ENCODE measurements around the gene PLEKHB2.
"Not testable (repeated sequence)": the region's sequence is repeated elsewhere in the genome, so short reads cannot be mapped to it uniquely, and the experiment has no call there.

The PLEKHB2 gene

GRCh38 chr2:131143803-131144202, 38.7 kb downstream of the PLEKHB2 start:
- no peak for DNase-seq (ENCODE audit: low read depth in 2 of 2)

DNA sequence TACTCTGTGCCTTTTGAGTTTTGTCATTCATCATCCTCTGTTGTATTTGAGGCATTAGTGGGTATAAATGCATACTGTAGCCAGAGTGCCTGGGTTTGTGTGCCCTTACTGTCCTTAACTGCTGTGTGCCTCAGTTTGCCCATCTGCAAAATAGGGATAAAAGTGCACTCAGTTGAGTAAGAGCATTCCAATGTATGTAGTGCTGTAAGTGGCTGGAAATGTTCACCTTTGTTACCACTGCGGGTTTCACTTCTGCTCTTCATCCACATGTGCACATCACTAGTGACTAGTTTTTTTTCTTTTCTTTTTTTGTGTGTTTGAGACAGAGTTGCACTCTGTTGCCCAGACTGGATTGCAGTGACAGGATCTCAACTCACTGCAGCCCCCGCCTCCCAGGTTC, 39.9 kb downstream of the PLEKHB2 start:
- no peak for DNase-seq (ENCODE audit: low read depth in 2 of 2)

DNA sequence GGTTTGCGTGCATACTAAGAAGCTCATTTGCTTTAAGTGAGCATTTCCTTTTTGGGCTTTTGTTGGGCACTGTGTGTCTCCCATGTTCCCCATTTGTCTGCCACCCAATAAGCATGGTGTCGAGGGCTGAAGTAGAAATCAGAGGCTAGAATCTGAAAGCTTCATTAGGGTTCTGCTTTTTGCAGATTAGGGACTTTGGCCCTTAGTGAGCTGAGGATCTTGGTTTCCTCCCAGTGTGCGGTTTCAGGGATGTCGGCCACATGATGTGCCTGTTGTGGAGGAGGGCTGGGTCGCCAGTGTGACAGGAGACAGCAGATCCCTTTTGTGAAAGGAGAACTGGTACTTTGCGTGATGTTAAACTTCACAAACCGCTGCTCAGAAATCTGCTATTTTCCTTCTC, 41.1 kb downstream of the PLEKHB2 start:
- DNase-seq (ENCODE audit: low read depth in 2 of 2) = no peak

DNA sequence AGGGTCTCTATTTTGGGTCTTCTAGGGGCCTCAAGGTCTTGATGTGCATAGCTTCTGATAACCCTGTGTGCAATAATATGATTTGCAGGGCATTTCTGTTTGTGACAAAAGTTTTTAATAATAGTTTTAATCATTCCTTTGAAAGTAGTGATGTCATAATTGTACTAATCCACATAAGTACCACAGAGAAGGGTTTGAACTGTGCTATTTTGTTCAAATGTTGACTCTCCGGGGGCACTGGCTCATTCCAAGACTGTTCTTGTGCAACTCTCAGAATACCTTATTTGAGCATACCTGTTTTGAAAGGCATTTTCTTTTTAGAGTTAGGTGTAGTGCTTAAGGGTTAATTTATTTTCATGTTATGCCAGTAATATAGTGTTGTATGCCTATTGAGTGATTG, 41.6 kb downstream of the PLEKHB2 start:
- DNase-seq (ENCODE audit: low read depth in 2 of 2) = no peak

GRCh38 chr2:131148426-131148825, 43.3 kb downstream of the PLEKHB2 start:
- DNase-seq (ENCODE audit: low read depth in 2 of 2) = no peak

GRCh38 chr2:131150109-131150508, 45.0 kb downstream of the PLEKHB2 start:
- not testable (repeated sequence) for DNase-seq (ENCODE audit: low read depth in 2 of 2)

DNA sequence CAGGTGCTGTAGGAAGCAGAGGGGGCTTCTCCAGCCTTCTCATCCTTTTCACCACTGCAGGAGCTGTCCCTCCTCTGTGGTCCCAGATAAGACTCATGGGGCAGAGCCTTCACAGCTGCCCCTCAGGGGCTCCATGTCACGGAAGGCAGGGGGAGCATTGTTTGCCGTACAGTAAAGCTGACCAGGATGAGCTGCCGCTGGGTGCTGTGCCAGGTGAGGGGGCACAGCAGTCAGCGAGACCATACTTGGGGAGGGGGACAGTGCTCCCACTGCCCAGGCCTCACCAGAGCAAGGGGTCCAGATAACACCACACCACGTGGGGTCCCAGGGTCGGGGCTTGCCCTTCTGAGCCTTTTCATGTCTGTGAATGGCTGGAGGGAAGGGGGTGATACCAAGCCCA, 46.3 kb downstream of the PLEKHB2 start:
- DNase-seq (ENCODE audit: low read depth in 2 of 2) = no peak

DNA sequence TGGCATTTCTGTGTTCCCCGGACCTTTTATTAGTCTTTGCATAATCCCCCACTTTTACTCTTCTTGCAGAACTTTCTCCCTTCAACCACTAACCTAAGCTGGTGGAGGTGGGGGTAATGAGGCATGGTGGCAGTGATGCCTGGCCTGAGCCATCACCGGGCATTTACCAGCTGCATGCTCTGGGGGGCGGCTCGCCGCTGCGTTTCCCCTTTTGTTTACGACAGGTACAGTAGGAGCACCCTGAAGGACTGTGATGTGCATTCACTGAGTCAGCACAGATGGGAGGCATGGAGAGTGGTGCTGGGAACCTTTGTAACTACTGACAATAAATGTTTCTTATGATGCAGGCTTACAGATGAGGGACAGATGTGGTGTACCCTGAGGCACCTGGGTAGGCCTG, 46.9 kb downstream of the PLEKHB2 start:
- DNase-seq (ENCODE audit: low read depth in 2 of 2) = no peak

DNA sequence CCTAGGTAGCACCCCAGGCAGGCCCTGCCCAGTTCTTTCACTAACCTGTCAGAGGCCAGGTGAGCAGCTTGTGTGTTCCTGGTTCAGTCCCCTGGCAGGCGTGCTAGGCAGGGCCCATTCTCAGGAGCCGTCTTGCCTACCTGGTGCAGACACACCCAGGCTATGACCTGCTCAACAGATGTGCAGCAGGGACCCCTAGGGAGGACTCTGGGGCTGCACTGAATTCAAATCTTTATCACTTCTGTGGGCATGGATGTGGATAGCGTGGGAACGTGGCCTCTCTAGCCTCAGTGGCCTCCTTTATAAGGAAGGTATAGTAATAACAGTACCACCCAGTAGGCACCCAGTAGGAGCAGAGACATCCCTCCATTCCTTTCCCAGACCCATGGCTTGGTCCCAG, 48.4 kb downstream of the PLEKHB2 start:
- no peak for DNase-seq (ENCODE audit: low read depth in 2 of 2)

DNA sequence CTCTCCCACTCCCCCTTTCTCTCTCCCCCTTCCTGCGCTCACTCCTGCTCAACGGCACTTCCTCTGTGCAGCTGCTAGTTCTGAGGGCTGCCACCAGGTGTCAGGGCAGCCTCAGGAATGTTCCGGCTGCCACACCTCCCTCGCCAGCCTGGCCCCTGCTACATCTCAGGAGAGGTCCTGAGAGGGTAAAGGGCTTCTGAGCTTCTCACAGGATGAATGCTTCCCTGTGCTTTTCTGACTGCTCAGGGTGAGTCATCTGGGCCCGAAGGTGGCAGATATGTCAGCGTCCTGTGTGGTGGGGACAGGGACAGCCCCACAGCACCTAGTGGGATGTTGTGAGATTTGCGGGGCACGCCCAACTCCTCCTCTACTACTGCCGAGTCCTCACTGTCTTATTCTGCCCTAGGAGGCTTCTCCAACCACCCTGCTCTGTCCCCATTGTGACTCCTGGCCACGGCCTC, 49.0 kb downstream of the PLEKHB2 start:
- DNase-seq (ENCODE audit: low read depth in 2 of 2) = peak; percentile 77 to 82

- no peak for DNase-seq (ENCODE audit: low read depth in 2 of 2)
Measured at GRCh38 chr2:131154647-131155046, 49.5 kb downstream of the PLEKHB2 start.

DNA sequence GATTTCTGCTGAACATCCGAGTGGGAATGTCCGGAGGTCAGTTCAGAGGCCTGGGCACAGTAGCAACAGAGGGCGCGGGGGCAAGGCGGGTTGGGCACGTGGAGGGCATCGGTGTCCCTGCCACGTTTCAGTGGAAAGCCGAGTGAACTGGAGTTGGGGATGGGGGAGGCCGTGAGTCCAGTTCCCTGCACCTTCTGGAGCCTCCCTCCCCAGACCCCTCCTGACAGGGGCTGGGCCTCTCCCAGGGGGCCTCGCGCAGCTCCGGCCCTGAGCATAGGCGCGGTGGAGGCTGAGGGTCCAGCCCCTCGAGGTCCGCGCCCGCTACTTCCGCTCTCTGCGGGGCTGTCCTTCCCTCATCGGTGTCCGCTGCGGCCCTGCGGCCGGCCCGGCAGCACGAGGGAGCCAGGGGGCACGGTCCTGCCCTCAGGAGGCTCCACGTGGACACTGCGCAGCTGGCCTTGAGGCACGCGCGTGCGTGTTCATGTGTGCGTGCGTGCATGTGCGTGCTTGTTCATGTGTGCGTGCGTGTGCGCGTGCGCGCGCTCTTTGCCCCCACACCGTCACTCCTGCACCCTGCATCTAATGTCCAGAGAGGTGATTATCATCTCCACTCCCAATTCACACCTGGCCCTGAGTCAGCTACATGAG, 50.2 kb downstream of the PLEKHB2 start:
- no peak for DNase-seq (ENCODE audit: low read depth in 2 of 2)

DNA sequence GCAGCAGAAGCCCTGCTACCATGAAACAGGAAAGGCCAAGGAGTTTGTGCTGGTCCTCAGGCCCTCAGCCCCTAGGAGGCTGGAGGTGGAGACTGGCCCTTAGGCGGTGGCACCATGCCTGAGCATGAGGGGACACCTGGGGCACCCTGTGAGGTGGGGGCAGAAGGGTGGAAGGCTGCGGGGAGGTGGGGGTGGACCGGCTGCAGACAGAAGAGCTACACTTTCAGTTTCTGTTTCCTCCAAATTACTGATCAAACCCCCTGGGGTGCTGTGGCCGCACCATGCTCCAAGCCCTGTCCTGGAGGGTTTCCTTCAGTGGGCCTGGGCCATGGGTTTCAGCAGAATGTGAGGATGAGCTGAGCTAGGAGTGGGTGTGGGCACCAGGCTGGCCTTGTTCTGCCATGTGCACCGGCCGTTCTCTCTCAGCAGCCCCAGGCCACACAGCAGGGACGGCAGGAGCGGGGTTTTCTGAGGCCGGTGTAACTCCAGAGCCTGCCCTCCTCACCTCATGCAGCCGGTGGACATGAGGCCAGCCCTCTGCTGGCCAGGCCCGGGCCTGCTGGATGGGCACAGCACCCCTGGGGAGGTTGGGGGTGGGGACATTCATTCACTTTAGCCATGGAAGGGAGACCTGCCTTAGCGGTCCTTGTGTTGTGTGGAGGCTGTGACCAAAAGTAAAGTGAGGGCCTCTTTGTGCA, 51.5 kb downstream of the PLEKHB2 start:
- DNase-seq (ENCODE audit: low read depth in 2 of 2) = no peak

DNA sequence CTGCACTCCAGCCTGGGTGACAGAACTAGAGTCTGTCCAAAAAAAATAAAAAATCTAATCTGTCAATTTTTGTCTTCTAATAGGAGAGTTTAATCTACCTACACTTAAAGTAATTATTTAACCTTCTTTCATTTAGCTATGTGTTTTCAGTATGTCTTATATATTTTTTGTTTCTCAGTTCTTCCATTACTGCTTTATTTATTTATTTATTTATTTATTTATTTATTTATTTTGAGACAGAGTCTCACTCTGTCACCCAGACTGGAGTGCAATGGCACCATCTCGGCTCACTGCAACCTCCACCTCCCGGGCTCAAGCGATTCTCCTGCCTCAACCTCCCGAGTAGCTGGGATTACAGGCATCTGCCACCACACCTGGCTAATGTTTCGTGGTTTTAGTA, 60.4 kb downstream of the PLEKHB2 start:
- not testable (repeated sequence) for DNase-seq (ENCODE audit: low read depth in 2 of 2)

GRCh38 chr2:131168538-131168937, 63.4 kb downstream of the PLEKHB2 start:
- DNase-seq (ENCODE audit: low read depth in 2 of 2) = no peak

- DNase-seq (ENCODE audit: low read depth in 2 of 2) = not testable (repeated sequence)
Measured at GRCh38 chr2:131178050-131178449, 72.9 kb downstream of the PLEKHB2 start.

- not testable (repeated sequence) for DNase-seq (ENCODE audit: low read depth in 2 of 2)
Measured at GRCh38 chr2:131178721-131179418, 73.7 kb downstream of the PLEKHB2 start.

DNA sequence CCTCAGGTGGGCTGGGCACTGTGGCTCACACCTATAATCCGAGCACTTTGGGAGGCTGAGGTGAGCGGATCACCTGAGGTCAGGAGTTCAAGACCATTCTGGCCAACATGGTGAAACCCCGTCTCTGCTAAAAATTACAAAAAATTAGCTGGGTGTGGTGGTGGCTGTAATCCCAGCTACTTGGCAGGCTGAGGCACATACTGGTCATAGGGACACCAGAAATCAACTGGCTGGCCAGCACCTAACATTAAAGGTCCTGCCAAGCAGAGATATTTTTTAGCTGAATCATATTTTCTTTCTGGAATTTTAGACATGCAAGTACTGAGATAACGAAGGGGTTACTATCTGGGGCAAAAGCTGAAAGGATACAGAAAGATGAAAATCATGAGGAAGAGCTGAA, 76.3 kb downstream of the PLEKHB2 start:
- DNase-seq (ENCODE audit: low read depth in 2 of 2) = not testable (repeated sequence)

DNA sequence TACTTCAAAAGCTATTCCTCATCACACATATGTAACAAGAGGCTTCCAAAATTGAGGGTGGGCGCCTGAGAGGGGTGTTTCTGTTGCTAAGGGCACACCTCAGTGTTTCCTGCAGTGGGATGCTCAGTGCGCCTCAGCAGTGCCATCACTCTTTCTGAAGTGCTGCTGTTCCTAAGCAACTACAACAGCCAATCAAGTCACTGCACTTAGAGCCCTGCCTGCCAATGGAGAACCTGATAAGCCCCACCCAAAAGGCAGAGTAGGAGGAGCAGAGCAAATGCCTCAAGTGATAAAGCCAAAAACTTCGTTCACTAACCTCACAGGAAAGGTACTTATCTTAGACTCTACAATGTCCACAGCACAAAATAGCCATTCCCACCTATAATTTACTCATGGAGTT, 88.3 kb downstream of the PLEKHB2 start:
- not testable (repeated sequence) for DNase-seq (ENCODE audit: low read depth in 2 of 2)

GRCh38 chr2:131196186-131196585, 91.0 kb downstream of the PLEKHB2 start:
- not testable (repeated sequence) for DNase-seq (ENCODE audit: low read depth in 2 of 2)
